Ishikawa (cell line): ENCODE results near the gene ORAI2.

Source experiments
- CEBPB ChIP-seq: IDR thresholded peaks from 2 replicates; pipeline ENCODE4 v1.6.1; 2012
- CREB1 ChIP-seq: IDR thresholded peaks from 2 replicates; pipeline ENCODE4 v1.6.1; 2012; ENCODE audit warnings: low read depth
- EGR1 ChIP-seq: IDR thresholded peaks from 2 replicates; pipeline ENCODE4 v1.6.1; 2012
- EP300 ChIP-seq: IDR thresholded peaks from 2 replicates; pipeline ENCODE4 v1.6.1; 2012; ENCODE audit warnings: borderline replicate concordance
- FOXM1 ChIP-seq: IDR thresholded peaks from 2 replicates; pipeline ENCODE4 v1.6.1; 2012; ENCODE audit warnings: low read depth, borderline replicate concordance
- MAX ChIP-seq: IDR thresholded peaks from 2 replicates; pipeline ENCODE4 v1.6.1; 2012
- NFIC ChIP-seq: IDR thresholded peaks from 2 replicates; pipeline ENCODE4 v1.6.1; 2012
- RAD21 ChIP-seq: IDR thresholded peaks from 2 replicates; pipeline ENCODE4 v1.6.1; 2012; ENCODE audit warnings: low read depth
- REST ChIP-seq: IDR thresholded peaks from 2 replicates; pipeline ENCODE4 v1.6.1; 2012; ENCODE audit warnings: low read depth, mild to moderate bottlenecking
- TAF1 ChIP-seq: IDR thresholded peaks from 2 replicates; pipeline ENCODE4 v1.6.1; 2012; ENCODE audit warnings: low read depth, mild to moderate bottlenecking
- TCF12 ChIP-seq: IDR thresholded peaks from 2 replicates; pipeline ENCODE4 v1.6.1; 2012; ENCODE audit warnings: low read depth
- YY1 ChIP-seq: IDR thresholded peaks from 2 replicates; pipeline ENCODE4 v1.6.1; 2012; ENCODE audit warnings: low read depth
- ZBTB7A ChIP-seq: IDR thresholded peaks from 2 replicates; pipeline ENCODE4 v1.6.1; 2012; ENCODE audit warnings: low read depth

GRCh38 chr7:102410123-102410522, 23.3 kb upstream of the ORAI2 start:
- TF ChIP-seq MAX (no peak), REST (no peak), EP300 (no peak), EGR1 (no peak), TAF1 (no peak), YY1 (no peak), CEBPB (no peak), NFIC (no peak), CREB1 (no peak), RAD21 (no peak), ZBTB7A (no peak), FOXM1 (no peak), TCF12 (no peak)
